GM13977 (cell line): ENCODE results near the gene TTC7B.

ENCODE experiments used
- DNase-seq: peaks from one replicate; pipeline ENCODE4 v3.0.0; 2012; ENCODE audit warnings: low spot score
- in situ Hi-C: fragments of 300-500 bp; cut with MboI; formaldehyde crosslinking; loops from one replicate; pipeline ENCODE4 v1.12.0; 2022; ENCODE audit warnings: low sequenced_read_pairs, low pct_unique_long_range_greater_than_20kb, mixed read lengths, inconsistent platforms; ENCODE audit not compliant: unreplicated experiment
- TF ChIP-seq, protein P1 (sequence below): IDR thresholded peaks from 2 replicates; pipeline ENCODE4 v1.5.1; 2012; ENCODE audit warnings: mild to moderate bottlenecking, control low read depth; ENCODE audit not compliant: insufficient read depth; ENCODE audit errors: extremely low read depth, missing control alignments

Gene TTC7B

DNA sequence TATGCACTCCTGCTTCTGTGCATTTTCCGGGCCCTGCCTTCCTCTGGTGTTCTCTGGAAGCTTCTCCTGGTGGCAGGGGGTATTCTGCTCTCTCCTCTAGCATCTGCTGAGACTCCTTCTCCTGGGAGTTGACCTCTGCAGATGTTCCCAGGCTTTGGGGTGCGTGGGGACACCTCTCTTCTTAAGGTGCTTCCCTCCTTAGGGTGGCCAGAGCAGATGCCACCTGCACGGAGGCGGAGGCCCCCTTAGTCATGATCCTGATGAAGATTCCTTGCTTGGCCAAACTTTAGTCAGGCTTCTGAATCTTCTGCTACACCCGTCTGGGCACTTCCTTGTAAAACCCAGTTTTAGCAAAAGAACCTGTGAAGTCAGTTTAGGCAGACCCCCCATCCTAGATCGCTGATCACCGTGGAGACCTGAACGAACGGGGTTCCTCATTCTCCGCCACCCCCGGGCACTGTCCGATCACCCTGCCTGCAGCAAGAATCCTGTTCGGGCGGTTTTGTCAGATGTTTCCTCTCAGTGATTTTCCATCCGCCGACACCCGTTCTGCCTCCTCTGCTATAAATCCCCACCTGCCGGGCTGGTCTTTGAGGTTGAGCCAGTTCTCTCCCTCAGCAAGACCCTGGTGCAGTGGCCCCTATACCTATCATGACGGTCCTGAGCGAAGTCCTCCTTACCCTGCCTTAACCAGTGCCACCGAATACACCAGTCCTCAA, 307.5 kb downstream of the TTC7B start:
- DNase-seq, result no peak
- TF ChIP-seq, protein P1, sequence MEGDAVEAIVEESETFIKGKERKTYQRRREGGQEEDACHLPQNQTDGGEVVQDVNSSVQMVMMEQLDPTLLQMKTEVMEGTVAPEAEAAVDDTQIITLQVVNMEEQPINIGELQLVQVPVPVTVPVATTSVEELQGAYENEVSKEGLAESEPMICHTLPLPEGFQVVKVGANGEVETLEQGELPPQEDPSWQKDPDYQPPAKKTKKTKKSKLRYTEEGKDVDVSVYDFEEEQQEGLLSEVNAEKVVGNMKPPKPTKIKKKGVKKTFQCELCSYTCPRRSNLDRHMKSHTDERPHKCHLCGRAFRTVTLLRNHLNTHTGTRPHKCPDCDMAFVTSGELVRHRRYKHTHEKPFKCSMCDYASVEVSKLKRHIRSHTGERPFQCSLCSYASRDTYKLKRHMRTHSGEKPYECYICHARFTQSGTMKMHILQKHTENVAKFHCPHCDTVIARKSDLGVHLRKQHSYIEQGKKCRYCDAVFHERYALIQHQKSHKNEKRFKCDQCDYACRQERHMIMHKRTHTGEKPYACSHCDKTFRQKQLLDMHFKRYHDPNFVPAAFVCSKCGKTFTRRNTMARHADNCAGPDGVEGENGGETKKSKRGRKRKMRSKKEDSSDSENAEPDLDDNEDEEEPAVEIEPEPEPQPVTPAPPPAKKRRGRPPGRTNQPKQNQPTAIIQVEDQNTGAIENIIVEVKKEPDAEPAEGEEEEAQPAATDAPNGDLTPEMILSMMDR, result no peak
- in situ Hi-C loops, result no loop called here

GRCh38 chr14:90508036-90508435, 308.2 kb downstream of the TTC7B start:
- in situ Hi-C loops, result no loop called here
- no peak for DNase-seq
- TF ChIP-seq, protein P1, result no peak

GRCh38 chr14:90507428-90507827, 308.8 kb downstream of the TTC7B start:
- in situ Hi-C loops, result no loop called here
- TF ChIP-seq, protein P1, result no peak
- DNase-seq, result no peak

DNA sequence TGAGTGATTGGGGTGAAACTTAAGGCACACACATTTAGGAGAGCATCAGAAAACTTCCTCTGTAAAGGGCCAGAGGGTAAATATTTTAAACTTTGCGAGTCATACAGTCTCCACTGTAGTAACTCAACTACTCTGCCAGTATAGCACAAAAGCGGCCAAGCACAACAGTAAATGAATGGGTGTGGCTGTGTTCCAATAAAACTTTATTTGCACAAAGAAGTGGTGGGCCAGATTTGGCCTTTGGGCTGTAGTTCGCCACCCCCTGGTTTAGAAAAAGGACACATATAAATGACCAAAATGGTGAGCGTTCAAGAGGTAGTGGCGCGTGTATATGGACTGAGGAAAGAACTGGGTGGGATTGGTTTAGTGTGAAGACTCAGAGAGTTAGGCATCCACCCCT, 309.5 kb downstream of the TTC7B start:
- TF ChIP-seq, protein P1, result no peak
- in situ Hi-C loops, result no loop called here
- DNase-seq, result no peak

- no peak for DNase-seq
- in situ Hi-C loops, result no loop called here
- TF ChIP-seq, protein P1, result no peak
Measured at GRCh38 chr14:90505531-90505930, 310.7 kb downstream of the TTC7B start.

DNA sequence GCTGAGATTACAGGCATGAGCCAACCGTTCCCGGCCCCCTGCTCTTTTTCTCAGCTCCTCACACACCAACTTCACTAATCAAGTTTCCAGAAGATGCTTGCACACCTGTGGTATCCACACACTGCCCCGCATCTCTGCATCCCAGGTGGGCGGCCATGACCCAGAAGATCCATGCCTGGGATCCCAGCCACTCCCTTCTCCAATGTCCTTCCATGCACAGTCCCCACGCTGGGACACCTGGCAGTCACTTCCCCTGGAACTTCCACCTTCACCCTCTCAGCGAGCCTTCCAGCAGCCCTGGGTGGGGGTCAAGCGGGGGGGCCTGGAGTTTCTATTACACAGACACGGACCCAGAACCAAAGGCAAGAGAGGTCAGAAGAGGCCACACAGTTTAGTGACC, 311.6 kb downstream of the TTC7B start:
- TF ChIP-seq, protein P1, result no peak

More for the DNA sequence above, 311.6 kb downstream of the TTC7B start:
- in situ Hi-C loops, result no loop called here
- DNase-seq, result no peak
